ENCODE results near the gene COL7A1. TPM values are rescaled to one million over a fixed set of nuclear protein-coding genes. Genes with fewer than 3 reads are reported as not detected.

COL7A1 gene
- total and polyA plus RNA-seq, 2 of the 8 experiments (the other 6 are each of a cell fraction or from before 2014, with no cell fraction given), result 10.7 to 13.9 TPM

DNA sequence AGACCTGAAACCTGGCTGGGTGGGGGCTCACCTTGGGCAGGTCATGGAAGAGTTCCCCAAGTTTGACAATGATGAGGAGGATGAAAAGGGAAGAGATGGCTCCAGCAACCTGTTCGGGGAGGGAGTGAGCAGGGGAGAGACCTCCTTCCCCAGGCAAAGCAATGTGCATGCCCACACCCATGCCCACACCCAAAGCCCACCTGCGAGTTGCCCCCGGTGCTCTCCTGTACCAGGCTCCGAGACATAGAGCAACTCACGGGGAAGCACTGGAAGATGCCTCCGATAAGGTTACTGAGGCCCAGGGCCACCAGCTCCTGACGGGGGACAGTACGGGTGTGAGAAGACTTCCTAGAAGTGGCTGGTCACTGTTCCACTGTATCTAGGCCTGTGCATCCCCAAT is 35.3 kb upstream of the COL7A1 start:
- DNase-seq (ENCODE audit: low read depth in 1 of 2, low spot score in 2 of 2) (no peak), FAIRE-seq (no peak)
- ChIA-PET POLR2A (ENCODE audit: partially characterized antibody) (interaction anchor here (0.6 to 6.5 kb wide), 4 partner anchors 7 to 158 kb away, joined by 3 to 71 read pairs (median 4); partner anchors contain the start of gene TMEM89), CTCF (ENCODE audit: partially characterized antibody) (interaction anchor here (0.7 to 1.6 kb wide), 2 partner anchors 55 to 71 kb away, joined by 4 read pairs; partner anchors contain the start of gene NCKIPSD)
- Histone ChIP-seq H2BK15ac (ENCODE audit: low read length) (no peak overlapping the region), H4K91ac (replicated peaks; ENCODE audit: insufficient read length, low read length) (no peak overlapping the region), H2AK5ac (ENCODE audit: low read depth, low read length) (no peak overlapping the region), H3K4me2 (ENCODE audit: insufficient read depth in 1 of 2, low read depth in 2 of 2, low read length in 2 of 2) (no peak overlapping the region), H3K4me1 (replicated peaks in 1 of 4; ENCODE audit: control insufficient read depth in 3 of 4, insufficient read depth in 4 of 4, low read length in 3 of 4) (peaks cover 0 to 2% (median 0%) of the 10 kb centered on the region in 4 experiments; a peak in 2 of 7 replicates), H3K79me2 (ENCODE audit: control insufficient read depth in 1 of 2, insufficient read depth in 2 of 2, low read length in 2 of 2) (peaks cover 0 to 9% of the 10 kb centered on the region in 2 experiments; a peak in 1 of 4 replicates), H3K79me1 (ENCODE audit: low read depth, low read length) (peaks cover 7% of the 10 kb centered on the region), H2BK120ac (replicated peaks; ENCODE audit: low read depth, low read length) (no peak overlapping the region), H3K9me3 (ENCODE audit: insufficient read depth in 2 of 2, low read depth in 1 of 2, low read length in 1 of 2) (no peaks in the 10 kb centered on the region), H3K23me2 (ENCODE audit: low read depth, low read length) (0 out of 2 replicates have a peak, but pooled peaks cover 2% of the 10 kb centered on the region), H3K14ac (ENCODE audit: insufficient read length) (no peak overlapping the region), H2BK12ac (ENCODE audit: low read depth, low read length) (no peak overlapping the region), H2AFZ (ENCODE audit: low read length) (no peak overlapping the region), H2BK5ac (ENCODE audit: low read depth, low read length) (no peak overlapping the region), H3K23ac (ENCODE audit: insufficient read length) (no peak overlapping the region), H4K20me1 (replicated peaks in 1 of 2; ENCODE audit: control insufficient read depth in 1 of 2, insufficient read depth in 2 of 2, low read length in 2 of 2) (peaks cover 6 to 34% of the 10 kb centered on the region in 2 experiments), H3K36me3 (ENCODE audit: control insufficient read depth in 2 of 4, insufficient read depth in 4 of 4, low read length in 3 of 4) (peaks cover 20 to 55% (median 34%) of the 10 kb centered on the region in 4 experiments), H3K4me3 (ENCODE audit: extremely low read depth in 1 of 4, insufficient read depth in 2 of 4, low read depth in 3 of 4, low read length in 4 of 4) (no peak overlapping the region), H3K9ac (replicated peaks in 1 of 4; ENCODE audit: extremely low read depth in 1 of 4, low read depth in 3 of 4, low read length in 3 of 4) (no peak overlapping the region), H3K56ac (replicated peaks; ENCODE audit: insufficient read length, low read depth, low read length) (no peak overlapping the region), H3K27ac (ENCODE audit: low read depth, low read length) (no peak overlapping the region), H4K5ac (ENCODE audit: insufficient read length, low read depth, low read length) (no peak overlapping the region), H3K18ac (ENCODE audit: extremely low read depth, low read length) (no peak overlapping the region), H3K4ac (replicated peaks; ENCODE audit: insufficient read length, low read depth, low read length) (no peak overlapping the region), H2BK20ac (ENCODE audit: low read length) (no peak overlapping the region), H3K27me3 (replicated peaks in 1 of 4; ENCODE audit: control insufficient read depth in 3 of 4, extremely low read depth in 1 of 4, insufficient read depth in 3 of 4, low read length in 3 of 4) (no peaks in the 10 kb centered on the region; a peak in 1 of 7 replicates), H4K8ac (ENCODE audit: extremely low read depth, insufficient read depth, low read length) (no peak overlapping the region)
- TF ChIP-seq TEAD4 (IDR thresholded peaks at IDR 0.05; ENCODE audit: low read depth, low read length) (no peak), JUN (IDR thresholded peaks at IDR 0.05; ENCODE audit: low read depth, low read length) (no peak), RBBP5 (IDR thresholded peaks at IDR 0.05; ENCODE audit: borderline replicate concordance, low read depth, low read length) (no peak)
- WGBS, 2 experiments (ENCODE audit: extremely low coverage in 1 of 2, insufficient coverage in 1 of 2, insufficient read length in 1 of 2, insufficient replicate concordance in 2 of 2, low coverage in 1 of 2, low lambda C conversion rate in 2 of 2, missing lambda C conversion rate in 1 of 2), result 92% methylated on average over 8 of the region's 8 CpGs; no CpG with 5 or more reads in 1 of the 2 experiments

All from H1 (cell line).